NCI-H69 (cell line): ENCODE data around the gene GLB1L3.

ENCODE experiments used
- DNase-seq: peaks from one replicate; lab custom pipeline; 2025; lab: John Stamatoyannopoulos, UW

The GLB1L3 gene

GRCh38 chr11:134363161-134363560, 87.0 kb downstream of the GLB1L3 start:
- no peak for DNase-seq

GRCh38 chr11:134363592-134363991, 87.4 kb downstream of the GLB1L3 start:
- no peak for DNase-seq

GRCh38 chr11:134364261-134364660, 88.1 kb downstream of the GLB1L3 start:
- DNase-seq, result no peak

- no peak for DNase-seq
Measured at GRCh38 chr11:134365011-134365925, 89.1 kb downstream of the GLB1L3 start.

- DNase-seq, result no peak
Measured at GRCh38 chr11:134366254-134366653, 90.1 kb downstream of the GLB1L3 start.

- no peak for DNase-seq
Measured at GRCh38 chr11:134367781-134368180, 91.6 kb downstream of the GLB1L3 start.
